Prostate gland (tissue), 2 donors: ENCODE results near the gene CNKSR2. TPM values are rescaled to one million over a fixed set of nuclear protein-coding genes. Genes with fewer than 3 reads are reported as not detected.
"Not testable (repeated sequence)": the region's sequence is repeated elsewhere in the genome, so short reads cannot be mapped to it uniquely, and the experiment has no call there.

Source experiments
- DNase-seq: peaks from one replicate; pipeline ENCODE4 v3.0.0-alpha.2; 2019; ENCODE audit warnings: low spot score
- H3K27ac ChIP-seq, 2 donors: fragments of 200-600 bp; sonication (generic); 2 replicates each; pipeline ENCODE4 v1.5.1; 2017 to 2019
- H3K27me3 ChIP-seq: fragments of 200-600 bp; sonication (generic); replicated peaks from 2 replicates; pipeline ENCODE4 v1.5.1; 2019; ENCODE audit not compliant: insufficient read depth
- H3K36me3 ChIP-seq, 2 donors: fragments of 200-600 bp; sonication (generic); 1 replicate in 1 of 2; 2 replicates in 1 of 2; pipeline versions ENCODE4 v1.5.1 to v1.8.1; 2017 to 2019
- H3K4me1 ChIP-seq: fragments of 200-600 bp; sonication (generic); replicated peaks from 2 replicates; pipeline ENCODE4 v1.5.1; 2019
- H3K4me3 ChIP-seq, 2 donors: fragments of 200-600 bp; sonication (generic); 2 replicates each; pipeline ENCODE4 v1.5.1; 2017 to 2019
- H3K9me3 ChIP-seq: fragments of 200-600 bp; sonication (generic); 2 replicates; pipeline ENCODE4 v1.5.1; 2017
- POLR2A ChIP-seq: fragments of 450-650 bp; IDR thresholded peaks from one replicate; pipeline ENCODE4 v1.6.1; 2016; ENCODE audit warnings: antibody characterized with exemption, mild to moderate bottlenecking
- POLR2AphosphoS5 ChIP-seq: sonication (generic); formaldehyde crosslinking; IDR thresholded peaks from one replicate; pipeline ENCODE4 v1.6.1; 2017; ENCODE audit warnings: antibody characterized with exemption
- WGBS: methylation state at CpG from one replicate; pipeline ENCODE4 v1.1.5; 2018; 5-methylcytosine and 5-hydroxymethylcytosine counted together
- intact Hi-C: fragments of 100-400 bp; cut with DNase I; formaldehyde crosslinking; loops from one replicate; pipeline ENCODE4 v1.14.2; 2022
- total RNA-seq, 2 donors: library from RNA; depleted of rRNA; stranded (reverse); fragments of >200 nt; gene quantifications; one replicate each; pipeline ENCODE4 v1.1.0, GENCODE V29; 2016
- TF ChIP-seq, protein P1 (sequence below), 4 experiments: fragments of 200-600 bp in 2 of 4; fragments of 450-650 bp in 2 of 4; sonication (generic) in 2 of 4; IDR thresholded peaks; 1 replicate in 3 of 4; 2 replicates in 1 of 4; pipeline ENCODE4 v1.5.1; 2016 to 2019; ENCODE audit warnings: antibody characterized with exemption in 4 of 4, mild to moderate bottlenecking in 2 of 4, moderate library complexity in 2 of 4

Gene CNKSR2
- total RNA-seq, 2 donors from 2014 or later: 6.8 to 10.0 TPM

DNA sequence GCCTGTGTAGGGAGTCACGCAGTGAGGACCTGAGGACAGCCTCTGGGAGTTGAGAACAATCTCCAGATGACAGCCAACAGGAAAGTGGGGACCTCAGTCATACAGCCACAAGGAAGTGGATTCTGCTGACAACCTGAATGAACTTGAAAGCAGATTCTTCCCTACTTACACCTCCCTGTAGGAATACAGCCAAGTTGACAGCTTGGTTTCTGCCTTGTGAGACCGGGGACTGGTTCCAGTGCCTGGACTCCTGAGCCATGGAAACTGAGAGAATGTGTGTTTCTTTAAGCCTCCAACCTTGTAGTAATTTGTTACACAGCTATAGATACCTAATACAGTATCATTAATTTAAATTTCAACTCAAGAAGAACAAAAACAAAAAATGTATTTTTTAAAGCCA, 107.5 kb downstream of the CNKSR2 start:
- Histone ChIP-seq H3K36me3 (no peaks in the 10 kb centered on the region), H3K27me3 (no peaks in the 10 kb centered on the region), H3K4me3 (no peak overlapping the region), H3K4me1 (no peaks in the 10 kb centered on the region), H3K27ac (no peak overlapping the region), H3K9me3 (no peaks in the 10 kb centered on the region)
- DNase-seq: no peak
- intact Hi-C loops: no loop called here
- TF ChIP-seq POLR2A (no peak), POLR2AphosphoS5 (no peak)
- TF ChIP-seq, protein P1, sequence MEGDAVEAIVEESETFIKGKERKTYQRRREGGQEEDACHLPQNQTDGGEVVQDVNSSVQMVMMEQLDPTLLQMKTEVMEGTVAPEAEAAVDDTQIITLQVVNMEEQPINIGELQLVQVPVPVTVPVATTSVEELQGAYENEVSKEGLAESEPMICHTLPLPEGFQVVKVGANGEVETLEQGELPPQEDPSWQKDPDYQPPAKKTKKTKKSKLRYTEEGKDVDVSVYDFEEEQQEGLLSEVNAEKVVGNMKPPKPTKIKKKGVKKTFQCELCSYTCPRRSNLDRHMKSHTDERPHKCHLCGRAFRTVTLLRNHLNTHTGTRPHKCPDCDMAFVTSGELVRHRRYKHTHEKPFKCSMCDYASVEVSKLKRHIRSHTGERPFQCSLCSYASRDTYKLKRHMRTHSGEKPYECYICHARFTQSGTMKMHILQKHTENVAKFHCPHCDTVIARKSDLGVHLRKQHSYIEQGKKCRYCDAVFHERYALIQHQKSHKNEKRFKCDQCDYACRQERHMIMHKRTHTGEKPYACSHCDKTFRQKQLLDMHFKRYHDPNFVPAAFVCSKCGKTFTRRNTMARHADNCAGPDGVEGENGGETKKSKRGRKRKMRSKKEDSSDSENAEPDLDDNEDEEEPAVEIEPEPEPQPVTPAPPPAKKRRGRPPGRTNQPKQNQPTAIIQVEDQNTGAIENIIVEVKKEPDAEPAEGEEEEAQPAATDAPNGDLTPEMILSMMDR (IDR thresholded peaks at IDR 0.05): no peak
- 85% methylated on average over 2 of the region's 2 CpGs for WGBS

GRCh38 chrX:21484051-21484450, 109.8 kb downstream of the CNKSR2 start:
- H3K4me1 ChIP-seq, H3K36me3 ChIP-seq, DNase-seq, H3K9me3 ChIP-seq, intact Hi-C loops, H3K4me3 ChIP-seq, H3K27ac ChIP-seq, H3K27me3 ChIP-seq: not testable (repeated sequence)
- 98% methylated on average over 6 of the region's 7 CpGs for WGBS

DNA sequence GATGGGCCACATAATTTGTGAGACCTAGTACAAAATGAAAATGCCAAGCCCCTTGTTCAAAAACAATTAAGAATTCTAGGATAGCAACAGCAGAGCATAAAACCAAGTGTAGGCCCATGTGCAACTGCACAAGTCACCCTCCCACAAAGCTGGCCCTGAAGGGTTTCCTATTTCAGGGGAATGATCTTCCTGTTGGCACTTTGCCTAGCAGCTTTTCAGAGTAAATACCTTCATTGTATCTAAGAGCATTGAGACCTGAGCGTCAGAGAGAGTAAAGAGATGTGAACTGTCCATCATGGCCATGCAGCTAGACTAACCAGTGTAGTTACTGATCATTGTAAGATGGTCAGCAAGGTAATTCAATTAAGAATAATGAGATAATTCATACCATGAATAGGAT, 113.6 kb downstream of the CNKSR2 start:
- 36% methylated on average over 1 of the region's 1 CpG for WGBS
- TF ChIP-seq, protein P1 (IDR thresholded peaks at IDR 0.05): no peak
- no peak for TF ChIP-seq POLR2A
- DNase-seq: peak; percentile 34
- intact Hi-C loops: no loop called here
- Histone ChIP-seq H3K27me3 (no peaks in the 10 kb centered on the region), H3K36me3 (no peaks in the 10 kb centered on the region), H3K4me1 (no peaks in the 10 kb centered on the region), H3K27ac (no peak overlapping the region), H3K4me3 (no peak overlapping the region), H3K9me3 (no peaks in the 10 kb centered on the region)

DNA sequence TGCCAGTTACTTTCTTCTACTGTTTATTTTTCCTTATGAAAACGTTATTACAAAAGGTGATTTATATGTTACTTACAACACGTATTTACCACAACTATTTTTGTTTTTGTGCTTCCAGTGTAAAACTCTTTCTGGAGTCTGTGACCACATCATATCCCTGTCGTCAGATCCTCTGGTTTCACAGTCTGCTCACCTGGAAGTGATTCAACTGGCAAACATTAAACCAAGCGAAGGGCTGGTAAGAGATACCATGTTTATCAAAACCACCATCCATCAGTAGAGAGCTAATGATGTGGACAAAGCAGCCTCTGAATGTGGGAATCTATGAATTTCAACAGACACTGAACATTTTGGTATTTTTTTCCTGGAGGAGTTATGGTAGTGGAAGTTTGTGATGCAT, 116.1 kb downstream of the CNKSR2 start:
- DNase-seq: no peak
- WGBS: 40% methylated on average over 4 of the region's 4 CpGs
- no peaks in the 10 kb centered on the region for H3K9me3 ChIP-seq
- TF ChIP-seq POLR2AphosphoS5 (no peak), POLR2A (no peak)
- TF ChIP-seq, protein P1 (IDR thresholded peaks at IDR 0.05): no peak
- no peaks in the 10 kb centered on the region for H3K4me1 ChIP-seq
- H3K27ac ChIP-seq: no peak overlapping the region
- no peaks in the 10 kb centered on the region for H3K27me3 ChIP-seq
- H3K4me3 ChIP-seq: no peak overlapping the region
- H3K36me3 ChIP-seq: no peaks in the 10 kb centered on the region
- intact Hi-C loops: no loop called here

DNA sequence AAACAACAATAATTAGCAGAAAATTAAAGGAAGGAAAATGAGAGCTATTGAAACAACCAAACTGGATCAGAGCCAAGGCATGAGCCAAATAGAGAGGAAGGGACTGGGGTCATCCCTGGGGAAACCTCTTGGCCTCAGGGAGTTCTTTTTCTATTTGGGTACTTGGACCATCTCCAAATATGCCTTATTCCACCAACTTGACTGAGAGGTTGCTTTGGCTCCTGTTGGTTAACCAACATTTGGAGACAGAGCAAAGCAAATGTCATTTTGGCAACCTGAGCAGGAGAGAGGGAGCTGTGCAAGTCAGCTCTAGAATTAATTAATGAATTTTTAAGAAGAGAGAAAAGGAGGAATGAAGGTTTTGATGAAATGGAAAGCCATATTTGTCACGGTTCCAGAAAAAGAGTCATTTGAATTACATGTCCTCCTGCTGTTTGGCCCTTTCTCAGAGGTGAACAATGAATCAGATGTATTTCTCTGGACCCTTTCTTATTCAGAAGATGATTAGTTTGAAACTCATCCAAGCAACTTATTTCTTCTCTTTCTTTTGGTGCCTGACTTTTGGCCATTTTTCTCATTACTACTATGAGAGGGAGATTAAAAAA, 119.1 kb downstream of the CNKSR2 start:
- H3K36me3 ChIP-seq: no peaks in the 10 kb centered on the region
- no peaks in the 10 kb centered on the region for H3K9me3 ChIP-seq
- H3K4me1 ChIP-seq: no peaks in the 10 kb centered on the region
- intact Hi-C loops: no loop called here
- H3K4me3 ChIP-seq: no peak overlapping the region
- no peak for DNase-seq
- 75% methylated on average over 1 of the region's 1 CpG for WGBS
- H3K27ac ChIP-seq: no peak overlapping the region
- no peaks in the 10 kb centered on the region for H3K27me3 ChIP-seq
- TF ChIP-seq POLR2A: no peak
- TF ChIP-seq POLR2AphosphoS5: no peak
- TF ChIP-seq, protein P1 (IDR thresholded peaks at IDR 0.05): no peak
